B cell (primary cell): ENCODE measurements around the gene PACRGL. TPM values are rescaled to one million over a fixed set of nuclear protein-coding genes. Genes with fewer than 3 reads are reported as not detected.

Experiments used
- ATAC-seq: fragments of 200-7000 bp; cut with Tn5 transposase; one replicate; pipeline ENCODE4 v1.10.0; 2021; ENCODE audit warnings: low read depth, mild to moderate bottlenecking, moderate number of reproducible peaks, moderate library complexity
- CTCF ChIA-PET: fragments of 350-600 bp; sonication (Branson Sonifier 250); formaldehyde crosslinking; loops from one replicate; lab custom pipeline; 2021; ENCODE audit warnings: antibody characterized with exemption, inconsistent platforms; lab: Charles Lee
- POLR2A ChIA-PET: fragments of 350-600 bp; sonication (Branson Sonifier 250); formaldehyde crosslinking; loops from one replicate; lab custom pipeline; 2021; ENCODE audit warnings: antibody characterized with exemption; lab: Charles Lee
- DNase-seq: peaks from one replicate; pipeline ENCODE4 v3.0.0; 2013
- H2AFZ ChIP-seq: 2 replicates; pipeline ENCODE4 v1.6.1; 2012; ENCODE audit warnings: mild to moderate bottlenecking, low read depth, low read length; ENCODE audit not compliant: insufficient read depth, poor library complexity, severe bottlenecking
- H3K27ac ChIP-seq, 2 donors: 1 replicate in 1 of 2; 2 replicates in 1 of 2; pipeline ENCODE4 v1.5.1; 2012 to 2013; ENCODE audit warnings: low read length in 2 of 2, mild to moderate bottlenecking in 2 of 2, moderate library complexity in 1 of 2
- H3K27me3 ChIP-seq, 4 experiments: fragments of 200-600 bp in 1 of 4; sonication (generic) in 1 of 4; replicated peaks in 1 of 4; 1 replicate in 2 of 4; 2 replicates in 2 of 4; pipeline versions ENCODE4 v1.6.1 to v1.7.0; 2013 to 2016; ENCODE audit warnings: low read length in 3 of 4, mild to moderate bottlenecking in 2 of 4, mixed read lengths in 1 of 4, moderate library complexity in 1 of 4; ENCODE audit not compliant: insufficient read depth in 4 of 4, control insufficient read depth in 3 of 4; ENCODE audit errors: control extremely low read depth in 1 of 4
- H3K36me3 ChIP-seq, 2 experiments: replicated peaks in 1 of 2; 1 replicate in 1 of 2; 2 replicates in 1 of 2; pipeline versions ENCODE4 v1.6.1 to v1.7.1; 2013; ENCODE audit warnings: low read length in 1 of 2; ENCODE audit not compliant: insufficient read depth in 2 of 2, control insufficient read depth in 1 of 2; ENCODE audit errors: control extremely low read depth in 1 of 2, extremely low read depth in 1 of 2
- H3K4me1 ChIP-seq, 2 donors: fragments of 200-600 bp in 1 of 2; sonication (generic) in 1 of 2; 1 replicate in 1 of 2; 2 replicates in 1 of 2; pipeline versions ENCODE4 v1.5.1 to v1.6.1; 2013 to 2017; ENCODE audit warnings: low read length in 2 of 2; ENCODE audit not compliant: control insufficient read depth in 2 of 2, insufficient read depth in 2 of 2
- H3K4me2 ChIP-seq: replicated peaks from 2 replicates; pipeline ENCODE3; 2012; ENCODE audit warnings: mild to moderate bottlenecking, low read depth, low read length; ENCODE audit not compliant: poor library complexity, severe bottlenecking
- H3K4me3 ChIP-seq, 5 experiments: fragments of 200-600 bp in 1 of 5; sonication (generic) in 1 of 5; 1 replicate in 3 of 5; 2 replicates in 2 of 5; pipeline versions ENCODE4 v1.5.1 to v1.7.0; 2011 to 2016; ENCODE audit warnings: low read length in 4 of 5, mild to moderate bottlenecking in 4 of 5, low read depth in 2 of 5, control low read depth in 1 of 5, moderate library complexity in 1 of 5; ENCODE audit not compliant: insufficient read depth in 1 of 5; ENCODE audit errors: control extremely low read depth in 1 of 5, extremely low read depth in 1 of 5
- H3K79me2 ChIP-seq: fragments of 200-600 bp; sonication (generic); one replicate; pipeline ENCODE4 v1.6.0; 2016; ENCODE audit warnings: low read length; ENCODE audit not compliant: control insufficient read depth, insufficient read depth
- H3K9ac ChIP-seq: fragments of 200-600 bp; sonication (generic); 2 replicates; pipeline ENCODE4 v1.6.1; 2017; ENCODE audit warnings: mild to moderate bottlenecking, low read length, moderate library complexity
- H3K9me3 ChIP-seq, 3 donors: one replicate each; pipeline versions ENCODE4 v1.6.1 to v1.7.1; 2013; ENCODE audit warnings: low read length in 2 of 3; ENCODE audit not compliant: control insufficient read depth in 2 of 3, insufficient read depth in 1 of 3; ENCODE audit errors: control extremely low read depth in 1 of 3
- H4K20me1 ChIP-seq: 2 replicates; pipeline ENCODE4 v1.6.0; 2012; ENCODE audit warnings: mild to moderate bottlenecking, low read length; ENCODE audit not compliant: insufficient read depth, control insufficient read depth, poor library complexity, severe bottlenecking
- H3K27ac Mint-ChIP-seq: one replicate; pipeline ENCODE4 v1.8.0; 2021; ENCODE audit warnings: mixed read lengths
- H3K27me3 Mint-ChIP-seq: one replicate; pipeline ENCODE4 v1.8.0; 2021; ENCODE audit warnings: mixed read lengths
- H3K4me1 Mint-ChIP-seq: one replicate; pipeline ENCODE4 v1.8.0; 2021; ENCODE audit warnings: mixed read lengths
- H3K4me3 Mint-ChIP-seq: one replicate; pipeline ENCODE4 v1.8.0; 2021; ENCODE audit warnings: mixed read lengths
- H3K9me3 Mint-ChIP-seq: one replicate; pipeline ENCODE4 v1.8.0; 2022; ENCODE audit warnings: mixed read lengths; ENCODE audit not compliant: insufficient read depth
- CTCF ChIP-seq: fragments of 200-600 bp; IDR thresholded peaks from one replicate; pipeline ENCODE4 v1.8.0; 2022; ENCODE audit warnings: antibody characterized with exemption, mild to moderate bottlenecking
- EZH2 ChIP-seq: IDR thresholded peaks from 2 replicates; pipeline ENCODE4 v1.6.1; 2012; ENCODE audit warnings: borderline replicate concordance, low read depth, mild to moderate bottlenecking, moderate library complexity, low read length; ENCODE audit not compliant: insufficient read depth, poor library complexity, severe bottlenecking
- WGBS: methylation state at CpG from one replicate; pipeline ENCODE4 v1.1.5; 2013; ENCODE audit warnings: missing lambda C conversion rate; ENCODE audit not compliant: insufficient coverage; 5-methylcytosine and 5-hydroxymethylcytosine counted together
- intact Hi-C: fragments of 100-400 bp; cut with micrococcal nuclease; formaldehyde crosslinking; loops from one replicate; pipeline ENCODE4 v1.10.0; 2022
- polyA plus RNA-seq: library from polyadenylated mRNA; depleted of rRNA; stranded (reverse); fragments of >200 nt; gene quantifications from 2 replicates; pipeline ENCODE4 v1.2.3, GENCODE V29; 2012
- total RNA-seq, 2 donors: library from RNA; stranded (reverse); fragments of 120-200 nt in 1 of 2; gene quantifications; 1 replicate in 1 of 2; 2 replicates in 1 of 2; pipeline versions ENCODE4 v1.2.3 to v1.2.4, GENCODE V29; 2013 to 2022

The PACRGL gene
- total and polyA plus RNA-seq, 2 donors (not counting 1 experiment from before 2014, with no cell fraction given) = 5.3 to 18.7 TPM

GRCh38 chr4:20760053-20760452 lies 59.8 kb downstream of the PACRGL start:
- no peaks in the 10 kb centered on the region for H3K79me2 ChIP-seq
- Mint-ChIP-seq H3K4me3 (no peak overlapping the region), H3K27me3 (no peaks in the 10 kb centered on the region), H3K27ac (no peak overlapping the region), H3K4me1 (no peaks in the 10 kb centered on the region), H3K9me3 (no peaks in the 10 kb centered on the region)
- no peak for ATAC-seq
- H3K4me1 ChIP-seq = no peaks in the 10 kb centered on the region
- no peak for DNase-seq
- H3K36me3 ChIP-seq = no peaks in the 10 kb centered on the region
- H3K4me3 ChIP-seq = no peak overlapping the region
- H3K9ac ChIP-seq = no peak overlapping the region
- no peaks in the 10 kb centered on the region for H3K27me3 ChIP-seq
- no peaks in the 10 kb centered on the region for H4K20me1 ChIP-seq
- intact Hi-C loops = no loop called here
- ChIA-PET CTCF (no interaction called here), POLR2A (no interaction called here)
- H3K9me3 ChIP-seq = no peaks in the 10 kb centered on the region
- no peak for TF ChIP-seq EZH2
- TF ChIP-seq CTCF = no peak
- no CpG with 5 or more reads among the region's 2 CpGs for WGBS
- H3K27ac ChIP-seq = no peak overlapping the region
- H2AFZ ChIP-seq = no peak overlapping the region
- no peak overlapping the region for H3K4me2 ChIP-seq

- DNase-seq (no peak), ATAC-seq (no peak)
- H3K4me1 ChIP-seq = no peaks in the 10 kb centered on the region
- no peaks in the 10 kb centered on the region for H3K79me2 ChIP-seq
- TF ChIP-seq EZH2 = no peak
- no peak for TF ChIP-seq CTCF
- H3K4me3 ChIP-seq = no peak overlapping the region
- no peaks in the 10 kb centered on the region for H3K36me3 ChIP-seq
- Mint-ChIP-seq H3K27me3 (no peaks in the 10 kb centered on the region), H3K27ac (no peak overlapping the region), H3K4me1 (no peaks in the 10 kb centered on the region), H3K4me3 (no peak overlapping the region), H3K9me3 (no peaks in the 10 kb centered on the region)
- POLR2A ChIA-PET = no interaction called here
- intact Hi-C loops = no loop called here
- no peak overlapping the region for H3K27ac ChIP-seq
- H3K4me2 ChIP-seq = no peak overlapping the region
- H2AFZ ChIP-seq = no peak overlapping the region
- no peaks in the 10 kb centered on the region for H4K20me1 ChIP-seq
- CTCF ChIA-PET = interaction anchor here (1.7 kb wide), 1 partner anchor 9 kb away, joined by 6 read pairs; no protein-coding TSS in a partner anchor
- H3K9me3 ChIP-seq = no peaks in the 10 kb centered on the region
- no peak overlapping the region for H3K9ac ChIP-seq
- H3K27me3 ChIP-seq = no peaks in the 10 kb centered on the region
These were observed 61.1 kb downstream of the PACRGL start for GRCh38 chr4:20761382-20761781.
